Right cardiac atrium (tissue), 5 donors: ENCODE data around the gene IFT81. TPM values are rescaled to one million over a fixed set of nuclear protein-coding genes. Genes with fewer than 3 reads are reported as not detected.

Experiments used
- ATAC-seq, 2 donors: fragments of 200-7000 bp; cut with Tn5 transposase; one replicate each; pipeline versions ENCODE4 v1.8.0 to v1.9.1; 2020; ENCODE audit warnings: moderate library complexity in 2 of 2, mild to moderate bottlenecking in 1 of 2
- DNase-seq, 3 donors: peaks; one replicate each; pipeline ENCODE4 v3.0.0-alpha.2; 2020
- H3K27ac ChIP-seq: one replicate; pipeline ENCODE4 v1.5.1; 2013; ENCODE audit warnings: mild to moderate bottlenecking, low read length, control low read depth, moderate library complexity
- H3K27me3 ChIP-seq: one replicate; pipeline ENCODE4 v1.6.1; 2013; ENCODE audit not compliant: control insufficient read depth, insufficient read depth
- H3K4me1 ChIP-seq: one replicate; pipeline ENCODE4 v1.6.1; 2013; ENCODE audit warnings: low read length; ENCODE audit not compliant: control insufficient read depth, insufficient read depth
- H3K4me3 ChIP-seq: one replicate; pipeline ENCODE4 v1.5.1; 2013; ENCODE audit warnings: low read length, control low read depth
- H3K9me3 ChIP-seq: one replicate; pipeline ENCODE4 v1.6.1; 2013; ENCODE audit warnings: low read length; ENCODE audit not compliant: control insufficient read depth
- WGBS: extraction: QIAGEN DNeasy Blood & Tissue Kit; methylation state at CpG from one replicate; pipeline ENCODE4 v1.1.7; 2013; 5-methylcytosine and 5-hydroxymethylcytosine counted together
- intact Hi-C, 4 donors: fragments of 100-400 bp; cut with DNase I; formaldehyde crosslinking; loops; one replicate each; pipeline versions ENCODE4 v1.11.0 to v1.14.0; 2022 to 2023
- polyA plus RNA-seq: library from polyadenylated mRNA; stranded (reverse); fragments of 200-250 nt; gene quantifications from one replicate; pipeline ENCODE4 v1.2.3, GENCODE V29; 2013
- total RNA-seq, 4 donors: library from RNA; stranded (reverse); fragmentation: NEBNext Ultra II Directional; extraction: Animal tissue kit (Norgen Biotek cat#: 25700); gene quantifications; one replicate each; pipeline ENCODE4 v1.2.1, GENCODE V29; 2021
- donor health status: healthy with polysubstance abuse.
- donor health status: DM: no; HTN: yes; CAD: no.
- donor health status: DM: no; HTN: no; CAD: no.
- donor health status: DM: no; HTN: yes; CAD: no; lungs with severe emphysema.
- donor health status: DM: yes; HTN: yes; CAD: no.

The IFT81 gene
- total and polyA plus RNA-seq, 5 donors, result 7.6 to 14.9 (median 11.2) TPM

- WGBS, result 61% methylated on average over 3 of the region's 3 CpGs
- DNase-seq (no peak), ATAC-seq (no peak)
- no peak overlapping the region for H3K4me3 ChIP-seq
- intact Hi-C loops, result no loop called here
- no peaks in the 10 kb centered on the region for H3K27me3 ChIP-seq
- H3K27ac ChIP-seq, result no peak overlapping the region
- no peaks in the 10 kb centered on the region for H3K9me3 ChIP-seq
- H3K4me1 ChIP-seq, result no peaks in the 10 kb centered on the region
These were observed 32.9 kb upstream of the IFT81 start for GRCh38 chr12:110091136-110091711.

- intact Hi-C loops, result no loop called here
- no peaks in the 10 kb centered on the region for H3K4me1 ChIP-seq
- H3K9me3 ChIP-seq, result no peaks in the 10 kb centered on the region
- ATAC-seq (no peak), DNase-seq (no peak)
- WGBS, result 32% methylated on average over 7 of the region's 7 CpGs
- no peak overlapping the region for H3K27ac ChIP-seq
- H3K27me3 ChIP-seq, result no peaks in the 10 kb centered on the region
- H3K4me3 ChIP-seq, result no peak overlapping the region
These were observed 30.4 kb upstream of the IFT81 start for GRCh38 chr12:110093631-110094311.

GRCh38 chr12:110100315-110100970 is 23.7 kb upstream of the IFT81 start:
- intact Hi-C loops, result loop anchor here (2.0 to 10.0 kb wide), 6 partner anchors 124 to 334 kb away; partner anchors contain the start of gene ANAPC7 (in 1 of the 4)
- H3K27me3 ChIP-seq, result no peaks in the 10 kb centered on the region
- no peak overlapping the region for H3K27ac ChIP-seq
- WGBS, result 54% methylated on average over 8 of the region's 8 CpGs
- DNase-seq (peak; percentile 51 to 80 (median 70)), ATAC-seq (peak; percentile 56 to 62)
- H3K9me3 ChIP-seq, result no peaks in the 10 kb centered on the region
- H3K4me3 ChIP-seq, result no peak overlapping the region
- H3K4me1 ChIP-seq, result no peaks in the 10 kb centered on the region

- 86% methylated on average over 3 of the region's 3 CpGs for WGBS
- Histone ChIP-seq H3K4me3 (no peak overlapping the region), H3K27me3 (no peaks in the 10 kb centered on the region), H3K27ac (peak overlapping the region; percentile 33), H3K4me1 (no peaks in the 10 kb centered on the region), H3K9me3 (no peaks in the 10 kb centered on the region)
- ATAC-seq (peak; percentile 32 to 44), DNase-seq (peak in 2 of 3 donors; percentile 27 to 68)
- intact Hi-C loops, result loop anchor here (5.0 to 10.0 kb wide), 5 partner anchors 123 to 333 kb away; partner anchors contain the start of gene ANAPC7 (in 1 of the 4)
These were observed 21.9 kb upstream of the IFT81 start for GRCh38 chr12:110102255-110102654.

- WGBS, result 75% methylated on average over 14 of the region's 14 CpGs
- DNase-seq (no peak), ATAC-seq (no peak)
- H3K4me1 ChIP-seq, result peaks cover 2% of the 10 kb centered on the region
- no peak overlapping the region for H3K4me3 ChIP-seq
- H3K27me3 ChIP-seq, result no peaks in the 10 kb centered on the region
- intact Hi-C loops, result loop anchor here (5.0 to 10.0 kb wide), 5 partner anchors 120 to 330 kb away; partner anchors contain the start of gene ANAPC7 (in 1 of the 4)
- H3K27ac ChIP-seq, result peak overlapping the region; percentile 36
- no peaks in the 10 kb centered on the region for H3K9me3 ChIP-seq
These were observed 19.7 kb upstream of the IFT81 start for GRCh38 chr12:110104188-110105094.

GRCh38 chr12:110105159-110105558 is 19.0 kb upstream of the IFT81 start:
- peak overlapping the region; percentile 19 for H3K27ac ChIP-seq
- peaks cover 2% of the 10 kb centered on the region for H3K4me1 ChIP-seq
- no peak for ATAC-seq

GRCh38 chr12:110105986-110106385 is 18.2 kb upstream of the IFT81 start:
- intact Hi-C loops, result loop anchor here in 3 of 4 donors (10.0 kb wide), 4 partner anchors 119 to 329 kb away; partner anchors contain the start of gene ANAPC7 (in 1 of the 3)
- DNase-seq, result no peak
- Histone ChIP-seq H3K9me3 (no peaks in the 10 kb centered on the region), H3K4me1 (peaks cover 2% of the 10 kb centered on the region), H3K27ac (no peak overlapping the region), H3K4me3 (no peak overlapping the region), H3K27me3 (no peaks in the 10 kb centered on the region)
- WGBS, result 62% methylated on average over 2 of the region's 2 CpGs
- ATAC-seq, result no peak

More at GRCh38 chr12:110105159-110105558, 19.0 kb upstream of the IFT81 start:
- Histone ChIP-seq H3K27me3 (no peaks in the 10 kb centered on the region), H3K4me3 (no peak overlapping the region), H3K9me3 (no peaks in the 10 kb centered on the region)
- intact Hi-C loops, result loop anchor here in 3 of 4 donors (10.0 kb wide), 4 partner anchors 120 to 330 kb away; partner anchors contain the start of gene ANAPC7 (in 1 of the 3)
- 73% methylated on average over 1 of the region's 1 CpG for WGBS
- DNase-seq, result no peak

- intact Hi-C loops, result loop anchor here in 3 of 4 donors (10.0 kb wide), 4 partner anchors 117 to 327 kb away; partner anchors contain the start of gene ANAPC7 (in 1 of the 3)
- 56% methylated on average over 14 of the region's 14 CpGs for WGBS
These were observed 16.5 kb upstream of the IFT81 start for GRCh38 chr12:110107369-110108281.

GRCh38 chr12:110108309-110109036 is 15.7 kb upstream of the IFT81 start:
- no peak for DNase-seq
- intact Hi-C loops, result loop anchor here in 3 of 4 donors (10.0 kb wide), 4 partner anchors 116 to 326 kb away; partner anchors contain the start of gene ANAPC7 (in 1 of the 3)

More at GRCh38 chr12:110107369-110108281, 16.5 kb upstream of the IFT81 start:
- Histone ChIP-seq H3K27me3 (no peaks in the 10 kb centered on the region), H3K27ac (peak overlapping the region; percentile 89), H3K4me3 (no peak overlapping the region), H3K9me3 (no peaks in the 10 kb centered on the region), H3K4me1 (peaks cover 2% of the 10 kb centered on the region)
- ATAC-seq, result peak in 1 of 2 donors; percentile 50
- peak in 1 of 3 donors; percentile 46 for DNase-seq

More at GRCh38 chr12:110108309-110109036, 15.7 kb upstream of the IFT81 start:
- Histone ChIP-seq H3K9me3 (no peaks in the 10 kb centered on the region), H3K4me1 (peaks cover 2% of the 10 kb centered on the region), H3K27ac (peak overlapping the region; percentile 89), H3K27me3 (no peaks in the 10 kb centered on the region), H3K4me3 (no peak overlapping the region)
- 65% methylated on average over 8 of the region's 8 CpGs for WGBS
- no peak for ATAC-seq
